ENCODE data around the gene DEFB113.

DNA sequence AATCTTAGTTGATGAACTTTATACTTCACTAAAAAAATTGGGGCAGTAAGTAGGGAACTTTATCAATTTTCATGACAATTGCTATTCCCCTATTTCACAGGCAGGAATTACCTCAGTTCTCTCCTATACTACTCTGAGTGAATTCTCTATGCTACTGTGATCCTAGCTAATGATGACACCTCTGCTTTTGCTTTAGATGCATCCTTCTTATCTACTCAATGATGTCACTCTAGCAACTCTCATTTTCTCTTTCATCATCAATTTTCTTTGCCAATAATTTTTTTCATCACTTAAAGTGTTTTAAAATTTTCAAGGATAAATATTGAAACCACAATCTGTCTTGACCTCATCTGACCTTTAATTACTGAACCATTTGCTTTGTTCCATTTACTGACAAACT is 13.6 kb downstream of the DEFB113 start:
- TF ChIP-seq, protein P1, sequence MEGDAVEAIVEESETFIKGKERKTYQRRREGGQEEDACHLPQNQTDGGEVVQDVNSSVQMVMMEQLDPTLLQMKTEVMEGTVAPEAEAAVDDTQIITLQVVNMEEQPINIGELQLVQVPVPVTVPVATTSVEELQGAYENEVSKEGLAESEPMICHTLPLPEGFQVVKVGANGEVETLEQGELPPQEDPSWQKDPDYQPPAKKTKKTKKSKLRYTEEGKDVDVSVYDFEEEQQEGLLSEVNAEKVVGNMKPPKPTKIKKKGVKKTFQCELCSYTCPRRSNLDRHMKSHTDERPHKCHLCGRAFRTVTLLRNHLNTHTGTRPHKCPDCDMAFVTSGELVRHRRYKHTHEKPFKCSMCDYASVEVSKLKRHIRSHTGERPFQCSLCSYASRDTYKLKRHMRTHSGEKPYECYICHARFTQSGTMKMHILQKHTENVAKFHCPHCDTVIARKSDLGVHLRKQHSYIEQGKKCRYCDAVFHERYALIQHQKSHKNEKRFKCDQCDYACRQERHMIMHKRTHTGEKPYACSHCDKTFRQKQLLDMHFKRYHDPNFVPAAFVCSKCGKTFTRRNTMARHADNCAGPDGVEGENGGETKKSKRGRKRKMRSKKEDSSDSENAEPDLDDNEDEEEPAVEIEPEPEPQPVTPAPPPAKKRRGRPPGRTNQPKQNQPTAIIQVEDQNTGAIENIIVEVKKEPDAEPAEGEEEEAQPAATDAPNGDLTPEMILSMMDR (IDR thresholded peaks at IDR 0.05 in 2 of 3, conservative IDR thresholded peaks at IDR 0.05 in 1 of 3; ENCODE audit: borderline replicate concordance in 1 of 3, insufficient read depth in 1 of 3, low read depth in 2 of 3, low read length in 2 of 3) = no peak
- TF ChIP-seq POLR2A (IDR thresholded peaks at IDR 0.05; ENCODE audit: borderline replicate concordance, extremely low read depth, insufficient read depth, insufficient read length) = no peak
